H1 (cell line): ENCODE results near the gene PXDN. TPM values are rescaled to one million over a fixed set of nuclear protein-coding genes. Genes with fewer than 3 reads are reported as not detected.
A peak's percentile ranks its signal among the peaks of the same experiment; 100 is the strongest.

Experiments
- CTCF ChIA-PET: fragments of 300-600 bp; sonication (Branson Sonifier 250); formaldehyde crosslinking; loops from one replicate; lab custom pipeline; 2021; ENCODE audit not compliant: partially characterized antibody; lab: Charles Lee
- POLR2A ChIA-PET: fragments of 300-600 bp; sonication (Branson Sonifier 250); formaldehyde crosslinking; loops from one replicate; lab custom pipeline; 2021; ENCODE audit warnings: inconsistent platforms; ENCODE audit not compliant: partially characterized antibody; lab: Charles Lee
- DNase-seq, 2 experiments: peaks; one replicate each; pipeline versions ENCODE4 v3.0.0 to v3.0.0-alpha.2; 2010 to 2022; ENCODE audit warnings: low spot score in 2 of 2, low read depth in 1 of 2, mixed read lengths in 1 of 2
- FAIRE-seq: peaks from 2 replicates; lab custom pipeline; 2011; peaks lifted over from hg19 to GRCh38; lab: Jason Lieb, UNC
- H2AFZ ChIP-seq: 2 replicates; pipeline ENCODE4 v1.8.1; 2012; ENCODE audit warnings: low read length, inconsistent platforms
- H2AK5ac ChIP-seq: 2 replicates; pipeline ENCODE4 v1.6.1; 2013; ENCODE audit warnings: low read depth, low read length
- H2BK120ac ChIP-seq: replicated peaks from 2 replicates; pipeline ENCODE3; 2013; ENCODE audit warnings: low read depth, low read length, inconsistent platforms
- H2BK12ac ChIP-seq: 2 replicates; pipeline ENCODE4 v1.6.1; 2013; ENCODE audit warnings: low read depth, low read length
- H2BK15ac ChIP-seq: 2 replicates; pipeline ENCODE4 v1.6.1; 2013; ENCODE audit warnings: low read length
- H2BK20ac ChIP-seq: 2 replicates; pipeline ENCODE4 v1.6.1; 2013; ENCODE audit warnings: low read length
- H2BK5ac ChIP-seq: 2 replicates; pipeline ENCODE4 v1.6.1; 2013; ENCODE audit warnings: low read depth, low read length
- H3K14ac ChIP-seq: 2 replicates; pipeline ENCODE4 v1.6.1; 2013; ENCODE audit warnings: inconsistent platforms; ENCODE audit not compliant: insufficient read length
- H3K18ac ChIP-seq: 2 replicates; pipeline ENCODE4 v1.6.1; 2013; ENCODE audit warnings: low read length; ENCODE audit errors: extremely low read depth
- H3K23ac ChIP-seq: 2 replicates; pipeline ENCODE4 v1.6.1; 2013; ENCODE audit warnings: inconsistent platforms; ENCODE audit not compliant: insufficient read length
- H3K23me2 ChIP-seq: 2 replicates; pipeline ENCODE4 v1.6.1; 2013; ENCODE audit warnings: low read depth, low read length
- H3K27ac ChIP-seq: 2 replicates; pipeline ENCODE4 v1.6.1; 2011; ENCODE audit warnings: low read depth, low read length, inconsistent platforms
- H3K27me3 ChIP-seq, 4 experiments: replicated peaks in 1 of 4; 1 replicate in 1 of 4; 2 replicates in 3 of 4; pipeline versions ENCODE4 v1.6.1 to v1.8.1; 2011 to 2013; ENCODE audit warnings: low read length in 3 of 4, mild to moderate bottlenecking in 3 of 4, inconsistent platforms in 2 of 4, mixed read lengths in 2 of 4, moderate library complexity in 1 of 4; ENCODE audit not compliant: control insufficient read depth in 3 of 4, insufficient read depth in 3 of 4; ENCODE audit errors: extremely low read depth in 1 of 4
- H3K36me3 ChIP-seq, 4 experiments: 2 replicates each; pipeline versions ENCODE4 v1.6.1 to v1.8.1; 2011 to 2013; ENCODE audit warnings: mild to moderate bottlenecking in 4 of 4, low read length in 3 of 4, moderate library complexity in 2 of 4, control low read depth in 1 of 4, inconsistent platforms in 1 of 4; ENCODE audit not compliant: insufficient read depth in 4 of 4, control insufficient read depth in 2 of 4
- H3K4ac ChIP-seq: replicated peaks from 2 replicates; pipeline ENCODE3; 2013; ENCODE audit warnings: low read length, low read depth, mixed read lengths, inconsistent platforms; ENCODE audit not compliant: insufficient read length
- H3K4me1 ChIP-seq, 4 experiments: replicated peaks in 1 of 4; 1 replicate in 1 of 4; 2 replicates in 3 of 4; pipeline versions ENCODE4 v1.6.1 to v1.8.1; 2011 to 2013; ENCODE audit warnings: low read length in 3 of 4, inconsistent platforms in 2 of 4, mixed read lengths in 1 of 4; ENCODE audit not compliant: insufficient read depth in 4 of 4, control insufficient read depth in 3 of 4
- H3K4me2 ChIP-seq, 2 experiments: 2 replicates each; pipeline versions ENCODE4 v1.6.1 to v1.8.1; 2011 to 2013; ENCODE audit warnings: low read depth in 2 of 2, low read length in 2 of 2, control low read depth in 1 of 2, inconsistent platforms in 1 of 2, mild to moderate bottlenecking in 1 of 2; ENCODE audit not compliant: insufficient read depth in 1 of 2
- H3K4me3 ChIP-seq, 4 experiments: fragments of 200-600, 300-600 bp in 1 of 4; sonication (generic), shearing (Covaris generic), sonication (Bioruptor Twin) in 1 of 4; 2 replicates each; pipeline versions ENCODE4 v1.5.1 to v1.8.1; 2011 to 2016; ENCODE audit warnings: low read length in 4 of 4, low read depth in 3 of 4, control low read depth in 2 of 4, inconsistent platforms in 2 of 4, mild to moderate bottlenecking in 2 of 4, mixed read lengths in 1 of 4, moderate library complexity in 1 of 4; ENCODE audit not compliant: insufficient read depth in 2 of 4; ENCODE audit errors: extremely low read depth in 1 of 4
- H3K56ac ChIP-seq: replicated peaks from 2 replicates; pipeline ENCODE3; 2013; ENCODE audit warnings: low read depth, mild to moderate bottlenecking, mixed read lengths, low read length, inconsistent platforms; ENCODE audit not compliant: insufficient read length
- H3K79me1 ChIP-seq: 2 replicates; pipeline ENCODE4 v1.6.1; 2013; ENCODE audit warnings: low read depth, low read length, control low read depth
- H3K79me2 ChIP-seq, 2 experiments: 2 replicates each; pipeline versions ENCODE4 v1.6.1 to v1.8.1; 2012 to 2013; ENCODE audit warnings: low read length in 2 of 2, mild to moderate bottlenecking in 2 of 2, inconsistent platforms in 1 of 2; ENCODE audit not compliant: insufficient read depth in 2 of 2, control insufficient read depth in 1 of 2
- H3K9ac ChIP-seq, 4 experiments: replicated peaks in 1 of 4; 1 replicate in 1 of 4; 2 replicates in 3 of 4; pipeline versions ENCODE4 v1.6.1 to v1.8.1; 2011 to 2013; ENCODE audit warnings: low read depth in 3 of 4, low read length in 3 of 4, control low read depth in 2 of 4, mild to moderate bottlenecking in 2 of 4, moderate library complexity in 2 of 4, inconsistent platforms in 1 of 4; ENCODE audit errors: extremely low read depth in 1 of 4
- H3K9me3 ChIP-seq, 2 experiments: 2 replicates each; pipeline versions ENCODE4 v1.6.1 to v1.8.1; 2012 to 2013; ENCODE audit warnings: mild to moderate bottlenecking in 2 of 2, moderate library complexity in 2 of 2, control low read depth in 1 of 2, inconsistent platforms in 1 of 2, low read depth in 1 of 2, low read length in 1 of 2, mixed read lengths in 1 of 2; ENCODE audit not compliant: insufficient read depth in 2 of 2
- H4K20me1 ChIP-seq, 2 experiments: replicated peaks in 1 of 2; 2 replicates each; pipeline versions ENCODE3 to v1.8.1; 2011 to 2013; ENCODE audit warnings: inconsistent platforms in 2 of 2, low read length in 2 of 2, mild to moderate bottlenecking in 1 of 2; ENCODE audit not compliant: insufficient read depth in 2 of 2, control insufficient read depth in 1 of 2
- H4K5ac ChIP-seq: 2 replicates; pipeline ENCODE4 v1.6.1; 2013; ENCODE audit warnings: low read length, low read depth, mixed read lengths, inconsistent platforms; ENCODE audit not compliant: insufficient read length
- H4K8ac ChIP-seq: 2 replicates; pipeline ENCODE4 v1.8.0; 2013; ENCODE audit warnings: mild to moderate bottlenecking, moderate library complexity, low read length, inconsistent platforms; ENCODE audit not compliant: insufficient read depth; ENCODE audit errors: extremely low read depth
- H4K91ac ChIP-seq: replicated peaks from 2 replicates; pipeline ENCODE3; 2013; ENCODE audit warnings: low read length, mixed read lengths, inconsistent platforms; ENCODE audit not compliant: insufficient read length
- BCL11A ChIP-seq, 2 experiments: IDR thresholded peaks; one replicate each; pipeline ENCODE4 v1.6.1; 2011; ENCODE audit warnings: low read depth in 2 of 2, low read length in 2 of 2, mild to moderate bottlenecking in 2 of 2
- RFX5 ChIP-seq: IDR thresholded peaks from 2 replicates; pipeline ENCODE4 v1.6.1; 2011; ENCODE audit warnings: low read depth, low read length, improper control_type of control experiment, borderline replicate concordance
- WGBS, 2 experiments: shearing (Covaris generic) in 1 of 2; methylation state at CpG; one replicate each; pipeline versions ENCODE4 v1.1.6 to v1.1.7; 2013 to 2015; ENCODE audit warnings: low lambda C conversion rate in 2 of 2, mixed read lengths in 2 of 2, inconsistent platforms in 1 of 2, low coverage in 1 of 2, missing lambda C conversion rate in 1 of 2; ENCODE audit not compliant: insufficient replicate concordance in 2 of 2, insufficient coverage in 1 of 2, insufficient read length in 1 of 2; ENCODE audit errors: extremely low coverage in 1 of 2, missing lambda C conversion rate in 1 of 2; 5-methylcytosine and 5-hydroxymethylcytosine counted together
- polyA plus RNA-seq, 7 experiments: library from polyadenylated mRNA; depleted of rRNA in 3 of 7; stranded (reverse) in 5 of 7; unstranded in 2 of 7; fragments of >200 nt in 5 of 7; fragments of 200-250 nt in 2 of 7; gene quantifications; 1 replicate in 5 of 7; 2 replicates in 1 of 7; 4 replicates in 1 of 7; pipeline versions ENCODE4 v1.2.1 to v1.2.3, GENCODE V29; 2011 to 2013; ENCODE audit warnings: missing spikeins in 2 of 7, mixed read lengths in 2 of 7
- total RNA-seq: library from RNA; stranded (reverse); fragmentation: NEBNext Ultra II Directional; extraction: Animal tissue kit (Norgen Biotek cat#: 25700); gene quantifications from 2 replicates; pipeline ENCODE4 v1.2.1, GENCODE V29; 2021

PXDN gene
- total and polyA plus RNA-seq, 2 of the 8 experiments (the other 6 are each of a cell fraction or from before 2014, with no cell fraction given), result 104 to 141 TPM

DNA sequence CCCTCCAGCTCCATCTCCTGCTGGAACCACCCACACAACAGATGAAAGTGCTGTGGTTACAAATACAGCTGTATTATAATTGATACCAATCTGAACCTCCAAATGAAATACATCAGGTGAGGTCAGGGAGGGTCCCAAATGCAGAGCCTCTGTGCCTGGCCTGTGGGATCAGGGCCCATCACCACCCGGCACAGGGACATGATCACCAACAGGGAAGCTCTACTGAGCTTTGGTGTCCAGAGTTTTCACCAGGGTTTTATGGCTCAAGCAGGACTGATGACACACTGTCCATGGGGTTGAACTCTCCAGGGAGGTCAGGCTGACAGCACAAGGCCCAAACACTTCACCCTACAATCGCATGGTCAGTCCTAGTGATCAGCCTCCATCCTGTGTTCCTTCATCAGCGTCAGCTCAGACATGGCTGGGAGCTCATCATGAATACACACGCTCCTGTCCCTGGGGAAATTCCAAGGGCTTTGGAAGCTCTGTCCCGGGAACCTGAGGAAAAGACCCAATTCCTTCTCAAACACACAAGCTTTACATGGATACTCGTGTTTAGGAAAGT is 3.9 kb upstream of the PXDN start:
- Histone ChIP-seq H3K23me2 (peaks cover 2% of the 10 kb centered on the region; the same call in 1 of the 2 replicates), H2BK20ac (no peak overlapping the region), H3K27me3 (peaks cover 0 to 35% (median 13%) of the 10 kb centered on the region in 4 experiments; a peak in 5 of 7 replicates), H4K8ac (no peak overlapping the region), H3K18ac (no peak overlapping the region), H3K4ac (no peak overlapping the region), H4K91ac (no peak overlapping the region), H3K23ac (no peak overlapping the region), H3K9ac (no peak overlapping the region), H3K14ac (no peak overlapping the region), H2AK5ac (no peak overlapping the region), H4K5ac (no peak overlapping the region), H3K79me2 (no peaks in the 10 kb centered on the region), H2BK12ac (no peak overlapping the region), H2BK15ac (no peak overlapping the region)
- FAIRE-seq, result no peak
- TF ChIP-seq BCL11A (IDR thresholded peaks at IDR 0.05; ENCODE audit: low read depth in 2 of 2, low read length in 2 of 2) (no peak), RFX5 (no peak)
- TF ChIP-seq, all 59 proteins: peak for 0
- no peak overlapping the region for H3K4me2 ChIP-seq
- H2BK5ac ChIP-seq, result no peak overlapping the region
- H3K56ac ChIP-seq, result no peak overlapping the region
- WGBS, 2 experiments, result 81% methylated on average over 6 of the region's 6 CpGs; no CpG with 5 or more reads in 1 of the 2 experiments
- H2AFZ ChIP-seq, result no peak overlapping the region
- POLR2A ChIA-PET, result interaction anchor here (0.9 to 1.6 kb wide), 7 partner anchors 9 to 166 kb away, joined by 3 to 11 read pairs (median 4); no protein-coding TSS in a partner anchor
- CTCF ChIA-PET, result interaction anchor here (0.6 to 3.8 kb wide), 15 partner anchors 18 to 195 kb away, joined by 3 to 13 read pairs (median 3); no protein-coding TSS in a partner anchor
- H3K79me1 ChIP-seq, result no peaks in the 10 kb centered on the region
- DNase-seq, result peak in 1 of 2 experiments; percentile 28
- H3K27ac ChIP-seq, result no peak overlapping the region
- peaks cover 0 to 9% of the 10 kb centered on the region in 2 experiments for H4K20me1 ChIP-seq
- H3K4me3 ChIP-seq, result no peak overlapping the region
- H2BK120ac ChIP-seq, result no peak overlapping the region
- peaks cover 1 to 4% (median 3%) of the 10 kb centered on the region in 4 experiments; a peak in 5 of 7 replicates for H3K4me1 ChIP-seq
- H3K36me3 ChIP-seq, result no peaks in the 10 kb centered on the region
- H3K9me3 ChIP-seq, result no peaks in the 10 kb centered on the region
